ENCODE results near the gene TTC7B.

Gene TTC7B

DNA sequence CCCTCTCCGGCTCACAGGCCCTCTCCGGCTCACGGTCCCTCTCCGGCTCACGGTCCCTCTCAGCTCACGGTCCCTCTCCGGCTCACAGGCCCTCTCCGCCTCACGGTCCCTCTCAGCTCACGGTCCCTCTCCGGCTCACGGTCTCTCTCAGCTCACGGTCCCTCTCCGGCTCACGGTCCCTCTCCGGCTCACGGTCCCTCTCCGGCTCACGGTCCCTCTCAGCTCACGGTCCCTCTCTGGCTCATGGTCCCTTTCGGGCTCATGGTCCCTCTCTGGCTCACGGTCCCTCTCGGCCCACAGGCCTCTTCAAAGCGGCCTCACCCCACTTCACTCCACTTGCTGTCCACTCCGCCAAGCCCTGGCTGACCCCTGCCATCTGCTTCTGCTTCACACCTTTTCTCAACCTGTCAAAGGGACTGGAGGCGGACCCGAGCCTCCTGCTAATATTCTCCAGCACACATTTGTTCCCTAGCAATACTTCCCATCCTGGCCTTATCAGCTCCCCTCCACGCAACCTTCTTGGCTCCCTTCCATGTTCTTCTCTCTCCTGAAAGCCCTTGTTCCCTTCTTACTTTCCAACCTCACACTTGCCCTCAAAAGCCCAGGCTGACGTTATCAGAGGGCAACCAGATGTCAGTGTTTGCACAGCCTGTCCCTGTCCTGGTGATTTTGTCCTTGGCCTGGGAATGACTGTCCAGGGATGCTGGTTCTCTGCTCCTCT is 242.7 kb downstream of the TTC7B start:
- DNase-seq: no peak

DNA sequence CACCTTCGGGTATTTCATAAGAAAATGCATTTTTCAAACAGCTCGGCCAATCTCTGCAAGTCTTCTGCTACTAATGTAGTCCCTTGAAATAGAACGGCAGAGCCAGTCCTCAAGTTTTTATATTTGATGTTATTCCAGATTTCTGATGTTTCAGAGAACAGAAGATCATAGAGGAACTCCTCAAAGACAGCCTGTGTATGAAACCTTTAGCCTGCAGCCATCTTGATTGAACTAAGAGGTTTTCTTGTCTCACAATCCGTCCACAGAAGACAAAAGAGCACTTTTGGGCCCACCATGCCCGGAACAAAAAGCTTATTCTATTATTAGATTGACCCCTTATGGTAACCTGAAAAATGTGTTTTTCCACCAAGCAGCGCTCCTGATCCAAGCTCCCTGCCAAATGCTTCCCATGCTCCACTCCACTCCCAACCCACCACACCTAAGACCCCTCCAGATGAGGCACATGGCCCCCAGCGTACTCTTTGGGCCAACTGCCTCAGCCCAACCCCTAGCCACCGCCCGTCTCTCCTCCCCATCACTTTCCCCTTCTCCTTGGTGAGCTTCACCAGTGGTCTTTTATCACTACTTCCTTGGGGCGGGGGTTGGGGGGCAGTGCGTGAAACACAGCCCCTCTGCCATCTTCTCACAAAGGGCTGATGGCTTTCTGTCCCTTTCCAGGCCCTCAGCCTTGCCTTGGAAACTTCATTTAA is 243.6 kb downstream of the TTC7B start:
- no peak for DNase-seq

DNA sequence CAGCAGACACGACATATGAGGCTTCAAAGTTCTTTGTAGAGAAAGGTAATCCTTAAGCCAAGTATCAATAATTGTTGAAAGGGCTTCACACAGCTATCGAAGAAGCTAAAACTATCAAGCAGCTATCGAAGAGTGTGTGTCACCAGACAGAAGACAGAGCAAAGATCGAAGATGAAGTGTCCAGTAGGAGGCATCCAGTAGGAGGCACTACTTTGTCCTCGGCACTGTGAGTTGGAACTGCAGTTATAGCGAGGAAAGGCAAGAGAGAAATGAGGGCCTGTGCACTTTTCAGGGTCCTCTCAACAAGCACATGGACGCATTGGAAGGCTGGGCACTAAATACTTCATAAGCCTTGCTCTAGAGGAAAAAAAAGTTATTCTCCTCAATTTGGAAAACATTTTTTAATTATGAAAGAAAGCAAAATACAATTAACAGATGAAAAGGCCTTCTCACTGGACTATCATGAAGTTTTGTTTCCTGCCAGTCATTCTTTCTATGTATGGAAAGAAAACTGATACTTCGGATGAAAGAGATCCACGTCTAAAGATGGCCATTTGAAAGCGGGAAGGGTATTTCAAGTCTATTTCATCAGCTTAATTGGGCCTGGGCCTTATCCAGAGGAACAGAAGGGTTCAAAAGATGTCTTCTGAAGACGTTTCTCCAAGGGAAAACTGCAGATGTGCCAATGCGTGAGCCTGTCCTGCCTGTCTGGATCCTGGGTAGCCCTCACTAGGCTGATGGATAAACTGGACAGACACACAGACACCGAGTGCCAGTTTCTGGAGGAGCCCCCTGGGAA is 244.9 kb downstream of the TTC7B start:
- no peak for DNase-seq

DNA sequence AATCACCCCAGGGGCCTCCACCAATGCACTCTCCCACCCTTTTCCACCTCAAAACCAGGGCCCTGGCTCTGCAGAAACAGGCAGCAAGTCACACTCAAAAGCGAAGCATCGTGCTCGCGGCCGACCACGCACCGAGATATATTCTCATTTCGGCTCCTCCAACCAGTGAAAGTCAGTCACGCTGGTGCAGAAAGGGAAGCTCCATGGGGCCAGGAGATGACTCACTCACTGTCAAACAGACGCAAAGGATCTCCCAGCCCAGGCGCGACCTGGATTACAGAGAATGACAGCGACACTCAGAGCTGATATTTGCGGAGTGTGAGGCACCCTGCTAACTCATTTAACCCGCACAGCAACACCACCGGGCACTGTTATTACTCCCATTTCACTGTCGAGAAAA is 245.8 kb downstream of the TTC7B start:
- no peak for DNase-seq

DNA sequence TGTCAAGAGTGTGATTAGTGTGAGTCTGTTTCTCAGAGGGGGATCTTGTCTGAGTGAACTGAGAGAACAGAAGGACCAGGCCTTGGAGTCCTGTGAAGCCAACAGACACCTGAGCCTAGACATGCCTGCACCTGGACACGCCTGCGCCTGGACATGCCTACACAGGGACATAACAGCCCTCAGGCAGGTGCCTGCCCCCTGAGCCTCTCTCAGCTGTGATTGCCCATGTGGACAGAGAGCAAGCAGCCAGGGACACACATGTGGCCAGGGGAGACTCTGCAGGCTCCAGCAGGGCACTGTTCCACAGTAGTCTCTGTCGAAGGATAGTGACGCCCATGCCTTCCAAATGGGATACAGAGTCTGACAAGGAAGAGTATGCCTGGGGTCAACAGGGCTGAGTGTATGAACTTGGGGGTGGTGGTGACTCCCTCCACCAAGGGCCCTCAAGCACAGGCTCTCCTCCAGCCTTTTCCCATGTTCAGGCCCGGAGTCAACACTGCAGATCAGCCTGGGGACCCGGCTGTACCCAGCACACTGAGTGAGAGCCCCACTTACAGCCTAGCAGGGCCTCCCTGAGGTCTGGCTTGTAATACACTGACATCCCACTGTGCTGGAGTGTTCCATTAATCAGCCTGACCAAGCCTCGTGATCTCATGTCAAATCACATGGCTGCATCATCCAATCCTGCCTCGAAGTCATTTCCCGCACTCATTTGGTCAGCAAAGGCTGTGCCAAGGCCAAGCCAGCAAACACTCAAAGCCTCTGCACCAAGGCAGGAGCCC is 246.4 kb downstream of the TTC7B start:
- DNase-seq: no peak

DNA sequence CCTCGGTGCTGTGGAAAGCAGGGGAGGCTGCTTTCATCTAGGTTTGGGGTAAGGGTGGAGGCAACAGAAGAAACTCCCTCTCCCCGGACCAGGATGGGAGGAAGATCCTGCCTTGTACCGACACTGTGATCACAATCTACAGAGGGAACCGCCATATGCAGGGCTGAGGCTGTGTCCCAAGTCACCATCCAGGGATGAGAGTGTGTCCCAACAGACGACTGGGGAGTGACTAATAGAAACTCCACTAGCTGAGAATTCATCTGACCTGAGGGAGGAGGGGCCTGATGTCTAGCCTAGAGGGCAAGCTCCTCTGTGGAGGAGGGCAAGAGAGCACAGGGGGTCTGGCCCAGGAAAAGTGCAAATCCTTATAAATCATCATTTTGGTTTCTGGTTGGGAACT is 247.0 kb downstream of the TTC7B start:
- DNase-seq: no peak

DNA sequence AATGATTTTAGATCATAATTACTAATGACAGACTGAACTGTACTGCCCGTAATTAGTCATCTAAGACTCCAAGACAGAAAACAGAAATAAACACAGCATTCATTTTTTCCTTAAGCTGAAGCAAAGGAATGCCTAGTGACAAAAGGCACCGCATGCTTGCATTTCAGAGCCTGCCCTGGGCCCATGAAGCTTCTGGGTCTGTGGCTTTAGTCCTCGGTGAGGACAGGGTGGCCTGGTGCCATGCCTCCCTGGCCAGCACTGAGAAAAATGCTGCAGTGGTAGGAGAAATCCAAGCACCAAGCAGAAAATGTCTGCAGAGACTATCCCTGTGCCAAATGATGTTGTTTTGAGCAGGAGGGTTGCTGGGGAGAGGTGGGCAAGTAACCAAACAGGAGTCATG is 247.8 kb downstream of the TTC7B start:
- DNase-seq: no peak

DNA sequence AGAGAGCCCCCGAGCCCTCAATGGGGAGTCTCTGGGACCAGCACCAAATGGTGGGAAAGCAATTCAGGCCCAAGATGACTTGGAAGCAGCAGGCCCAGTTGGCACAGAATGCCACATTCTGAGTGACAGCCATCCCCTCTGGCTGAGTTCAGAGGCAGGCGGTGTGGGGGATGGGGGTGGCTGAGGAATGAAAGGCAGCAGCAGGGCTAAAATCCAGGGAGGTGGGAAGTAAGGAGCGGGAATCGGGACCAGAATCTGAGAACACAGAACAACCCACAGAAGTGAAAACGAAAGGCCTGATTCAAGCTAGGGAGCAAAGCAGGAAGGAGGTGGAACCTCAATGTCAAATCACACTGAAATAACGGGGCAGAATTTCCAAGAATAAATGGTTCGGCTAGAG is 248.2 kb downstream of the TTC7B start:
- no peak for DNase-seq

DNA sequence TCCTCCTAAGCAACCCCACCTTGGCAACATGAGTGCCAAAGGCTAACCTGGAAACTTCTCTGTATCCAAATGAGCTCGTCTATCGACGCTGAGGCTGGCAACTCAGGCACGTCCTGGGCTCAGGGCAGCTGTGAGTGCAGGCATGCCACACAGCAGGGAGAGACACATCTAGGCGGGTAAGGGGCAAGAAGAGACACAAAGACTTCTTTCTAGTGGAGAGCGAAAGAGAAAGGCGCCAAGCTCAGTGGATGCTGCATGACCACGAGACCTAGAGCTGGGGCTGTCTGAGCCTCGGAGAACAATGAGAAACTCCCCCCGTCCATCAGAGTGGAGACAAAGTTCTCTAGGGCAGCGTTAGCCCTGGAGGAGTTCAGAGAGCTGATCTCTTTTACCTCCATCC is 249.0 kb downstream of the TTC7B start:
- DNase-seq: no peak

DNA sequence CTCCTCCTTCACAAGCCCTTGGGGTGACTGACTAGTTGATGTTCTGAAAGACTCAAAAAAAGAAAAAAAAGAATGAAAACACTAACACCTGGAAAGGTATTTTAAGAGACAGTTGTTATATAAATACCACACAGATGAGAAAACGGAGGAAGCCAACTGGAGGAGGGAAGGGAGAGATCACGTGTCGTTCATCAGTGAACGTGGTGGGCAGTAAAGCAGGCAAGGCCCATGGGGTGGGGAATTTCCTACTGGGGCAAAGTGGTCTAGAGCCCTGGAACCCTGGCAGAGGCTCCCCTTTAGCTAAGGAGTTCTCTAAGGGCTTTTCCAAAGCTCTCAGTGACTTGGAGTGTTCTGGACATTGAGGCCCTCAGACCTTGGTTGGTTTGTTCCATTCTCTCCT is 249.7 kb downstream of the TTC7B start:
- DNase-seq: no peak

DNA sequence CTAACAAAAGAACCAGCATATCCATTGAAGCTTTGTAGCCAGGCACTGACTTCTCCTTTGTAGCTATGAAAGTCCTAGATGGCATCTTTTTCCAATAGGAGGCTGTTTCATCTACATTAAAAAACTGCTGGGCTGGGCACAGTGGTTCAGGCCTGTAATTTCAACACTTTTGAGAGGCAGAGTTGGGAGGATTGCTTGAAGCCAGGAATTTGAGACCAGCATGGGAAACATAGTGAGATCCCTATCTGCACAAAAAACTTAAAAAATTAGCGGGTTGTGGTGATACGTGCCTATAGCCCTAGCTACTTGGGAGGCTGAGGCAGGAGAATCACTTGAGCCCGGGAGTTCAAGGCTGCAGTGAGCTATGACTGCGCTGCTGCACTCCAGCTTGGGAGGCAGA is 251.7 kb downstream of the TTC7B start:
- DNase-seq: no peak

DNA sequence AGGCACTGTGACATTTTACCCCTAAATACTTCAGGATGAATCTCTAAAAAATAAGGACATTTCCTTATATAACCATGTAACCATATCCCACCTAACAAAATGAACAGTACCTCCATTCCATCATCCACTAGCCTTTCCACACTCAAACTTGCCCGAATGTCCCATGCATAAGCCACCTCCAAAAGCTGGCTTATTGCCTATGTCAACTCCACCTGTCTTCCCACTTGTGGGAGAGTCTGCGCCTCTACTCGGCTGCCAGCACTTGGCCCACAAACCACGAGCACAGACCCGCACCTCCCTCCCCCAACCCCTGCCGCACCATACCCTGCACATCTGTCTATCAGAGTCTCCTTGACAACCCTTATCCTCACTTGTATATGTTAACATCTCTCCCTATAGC is 253.6 kb downstream of the TTC7B start:
- no peak for DNase-seq

DNA sequence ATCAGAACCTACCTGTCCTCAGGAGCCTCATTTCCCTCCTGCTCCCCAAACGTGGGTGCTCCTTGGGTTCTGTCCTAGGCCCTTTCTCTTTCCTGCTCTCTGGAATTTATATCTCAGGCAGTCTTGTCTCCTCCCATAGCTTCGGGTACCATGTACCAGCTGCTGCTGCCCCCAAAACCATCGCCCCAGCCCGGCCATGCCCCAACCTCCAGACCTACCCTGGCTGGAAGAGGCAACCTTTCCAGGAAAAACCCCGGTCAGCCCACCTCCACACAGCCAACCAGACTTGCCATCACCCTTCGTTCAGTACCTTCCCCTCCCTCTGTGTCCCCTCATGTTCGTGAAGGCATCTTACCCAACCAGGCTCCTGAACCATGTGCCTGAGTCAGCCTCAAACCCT is 254.3 kb downstream of the TTC7B start:
- DNase-seq: no peak

DNA sequence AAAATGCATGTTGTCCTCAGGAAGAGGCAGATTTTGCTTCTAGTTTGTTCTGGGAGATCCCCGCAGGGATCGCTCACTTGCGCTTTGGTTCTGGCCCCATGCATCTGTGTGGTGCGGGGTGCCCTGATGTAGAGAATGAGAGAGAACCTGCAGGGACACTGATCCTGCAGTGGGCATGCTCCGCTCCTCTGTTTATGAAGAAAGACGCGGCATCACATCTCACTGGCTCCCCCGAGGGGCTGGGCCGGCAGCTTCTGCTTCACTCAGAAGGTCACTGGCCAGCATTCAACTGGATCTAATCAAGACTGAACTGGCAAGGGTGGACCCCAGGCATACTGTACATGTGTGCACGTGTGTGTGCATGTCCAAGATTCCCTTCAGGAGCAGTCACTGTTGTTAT is 255.2 kb downstream of the TTC7B start:
- no peak for DNase-seq

DNA sequence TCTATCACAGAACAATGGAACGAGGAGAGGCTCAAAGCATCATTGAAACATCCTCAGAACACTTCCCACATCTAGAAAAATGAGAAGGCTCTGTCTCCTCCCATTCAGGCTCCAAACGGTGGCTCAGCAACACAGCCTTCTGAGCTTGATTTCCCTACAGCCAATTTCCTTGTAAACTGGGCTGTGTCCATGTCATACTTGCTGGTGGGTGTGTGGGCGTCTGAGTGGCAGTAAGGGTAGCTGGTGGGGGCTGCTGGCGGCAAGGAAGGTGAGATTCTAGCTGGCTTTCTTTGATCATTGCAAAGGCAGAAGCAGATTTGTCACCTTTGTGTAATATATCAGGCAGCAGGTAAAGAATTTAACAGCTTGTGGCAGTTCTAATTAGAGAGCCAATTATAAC is 255.7 kb downstream of the TTC7B start:
- no peak for DNase-seq

DNA sequence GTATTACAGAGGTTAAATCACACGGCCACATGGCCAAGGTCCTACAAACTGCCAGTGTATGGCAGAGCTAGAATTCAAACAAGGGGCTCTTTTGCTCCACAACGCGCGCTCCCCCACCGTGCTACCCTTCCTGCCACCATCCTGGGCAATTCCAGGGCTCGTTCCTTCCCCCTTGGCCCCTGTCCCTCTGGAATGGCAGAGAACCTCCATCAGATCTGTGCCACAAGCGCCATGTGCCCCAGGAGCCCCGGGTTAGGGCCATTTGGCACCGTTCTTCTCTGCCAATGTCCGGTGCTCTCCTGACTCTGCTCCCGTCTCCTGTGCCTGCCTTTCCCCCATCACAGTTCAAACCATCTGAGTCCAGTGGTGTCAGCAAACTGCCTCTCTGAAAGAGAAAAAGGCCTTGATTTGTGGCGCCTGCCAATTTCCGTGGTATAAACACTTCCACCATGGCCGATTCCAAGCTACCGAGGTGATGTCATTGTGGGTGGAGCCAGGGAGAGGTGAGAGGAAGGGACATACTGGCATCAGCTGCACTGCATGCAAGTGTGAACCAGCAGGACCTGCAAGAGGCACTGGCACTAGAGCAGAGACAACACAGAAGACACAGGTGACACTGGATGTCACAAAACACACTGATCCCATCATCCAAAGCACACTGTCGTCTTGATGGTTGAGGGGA is 256.3 kb downstream of the TTC7B start:
- DNase-seq: no peak

DNA sequence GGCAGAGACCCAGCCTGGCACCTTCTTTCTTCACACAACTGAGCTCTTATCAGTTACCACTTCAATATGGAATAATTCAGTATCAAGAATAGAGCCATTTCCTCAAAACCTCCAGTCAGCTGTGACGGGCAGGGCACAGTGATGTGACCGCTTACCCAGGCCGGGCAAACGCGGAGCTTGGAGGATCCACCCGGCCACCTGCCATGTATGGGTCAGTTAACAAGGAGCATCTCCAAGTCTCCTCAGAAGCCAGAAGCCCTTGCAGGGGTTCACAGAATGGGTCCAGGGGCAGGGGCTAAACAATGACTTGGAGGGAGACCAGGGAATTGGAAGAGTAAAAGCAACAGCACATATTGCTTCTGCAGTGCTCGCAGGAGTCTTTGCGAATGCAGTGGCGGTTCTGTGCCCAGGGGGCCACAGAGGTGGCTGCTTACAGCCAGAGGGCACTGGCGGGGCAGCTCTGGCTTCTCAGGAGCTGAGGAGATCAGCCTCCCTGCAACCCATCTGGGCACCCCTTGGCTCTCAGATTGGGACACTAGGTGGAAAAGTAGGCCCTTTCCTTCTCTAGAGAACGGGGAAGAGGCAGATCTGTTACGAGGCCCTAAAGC is 257.1 kb downstream of the TTC7B start:
- DNase-seq: no peak

DNA sequence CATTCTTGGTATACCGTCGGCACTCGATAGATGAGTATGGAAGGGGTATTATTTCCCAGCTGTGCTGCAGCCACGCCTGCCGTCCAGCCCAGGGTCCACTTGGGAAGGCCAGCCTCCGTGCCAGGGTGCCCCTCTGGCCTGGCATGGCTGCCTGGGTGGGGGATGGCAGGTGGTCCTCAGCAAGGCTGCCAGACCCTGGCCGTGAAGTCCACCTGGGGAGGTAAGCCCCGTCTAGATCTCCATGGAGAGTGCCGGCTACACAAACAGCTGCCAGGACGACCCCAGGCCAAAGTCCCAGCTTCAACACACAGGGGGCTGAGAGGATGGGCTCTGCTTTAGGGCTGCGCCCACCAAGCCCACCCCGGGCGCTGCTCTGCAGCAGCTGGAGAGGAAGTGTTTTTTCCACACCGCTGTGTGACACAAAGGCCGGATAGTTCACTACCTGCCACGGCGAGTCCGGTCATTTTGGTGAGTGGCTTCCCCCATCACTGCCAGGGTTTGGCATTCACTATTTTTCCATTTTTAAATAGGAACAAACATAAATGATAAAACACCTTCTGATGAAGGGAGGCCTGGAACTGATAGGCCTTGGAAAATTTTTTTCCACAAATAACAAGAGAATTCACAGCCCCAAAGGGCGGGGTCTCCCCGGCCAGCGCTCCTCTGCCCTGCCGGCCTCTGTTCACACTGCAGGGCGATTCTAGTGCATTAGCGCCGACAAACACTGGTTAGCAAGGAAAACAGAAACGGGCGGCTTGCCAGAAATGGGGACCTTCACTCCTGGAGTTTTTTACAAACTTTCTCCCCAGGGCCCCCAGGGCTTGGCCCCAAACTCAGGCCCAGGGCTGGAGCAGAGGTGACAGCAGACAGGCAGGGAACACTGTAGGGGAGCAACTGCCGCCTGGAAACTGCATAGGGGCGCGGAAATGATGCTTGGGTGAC is 257.9 kb downstream of the TTC7B start:
- DNase-seq: no peak

DNA sequence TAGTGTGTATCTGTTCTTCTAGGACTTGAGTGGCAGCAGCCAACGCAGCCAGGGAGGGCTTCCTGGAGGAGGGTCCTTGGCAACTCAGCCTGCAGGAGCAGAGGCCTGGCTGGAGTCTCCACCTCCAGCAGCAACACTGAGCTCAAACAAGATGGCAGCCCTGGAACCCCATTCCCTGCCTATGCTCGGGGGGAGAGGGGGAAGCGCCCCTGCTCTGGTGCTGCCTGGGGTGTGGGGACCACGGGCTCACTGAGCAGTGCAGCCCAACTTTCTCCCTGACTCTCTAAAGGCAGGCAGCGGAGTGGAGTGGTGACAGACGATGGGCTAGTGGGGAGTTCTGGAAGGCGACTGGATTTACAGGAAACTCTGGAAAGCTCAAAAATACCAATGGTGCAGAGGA is 258.7 kb downstream of the TTC7B start:
- DNase-seq: no peak

DNA sequence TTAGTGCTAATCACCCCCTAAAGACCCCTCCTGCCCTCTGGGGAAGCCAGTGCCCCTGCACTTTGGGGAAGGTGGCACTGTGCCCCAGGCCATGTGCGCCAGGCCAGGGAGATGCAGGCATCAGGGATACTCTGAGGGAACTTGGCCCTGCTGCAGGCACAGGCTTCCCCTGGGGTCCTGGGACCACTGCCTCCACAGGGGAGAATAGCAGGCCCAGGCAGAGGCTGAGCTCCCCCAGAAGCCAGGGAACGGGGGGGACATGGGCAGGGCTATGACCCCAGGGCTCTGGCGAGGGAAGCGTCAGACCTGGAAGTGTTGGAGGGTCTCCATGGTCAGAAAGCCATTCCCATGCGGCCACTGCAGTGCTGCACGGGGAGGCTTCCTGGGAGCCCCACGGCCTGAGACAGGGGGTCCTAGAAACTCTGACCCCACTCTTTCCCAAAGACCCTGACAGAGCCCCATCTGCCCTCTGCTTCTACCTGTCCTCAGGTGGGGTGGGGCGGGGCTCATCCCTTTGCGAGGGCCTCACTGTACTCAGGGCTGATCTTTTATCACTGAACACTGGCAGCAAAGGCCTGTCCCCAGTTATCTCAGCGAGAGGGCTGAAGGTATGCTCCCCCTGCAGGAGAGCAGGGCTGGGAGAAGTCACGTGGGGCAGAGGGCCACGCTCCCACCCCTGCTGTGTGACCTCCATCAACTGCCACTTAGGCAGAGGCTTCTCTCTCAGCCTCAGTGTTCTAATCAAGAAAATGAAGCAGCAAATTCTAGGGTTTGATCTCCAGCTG is 259.4 kb downstream of the TTC7B start:
- DNase-seq: no peak
